ENCODE data around the gene GAGE1.

Gene GAGE1

GRCh38 chrX:49627086-49627777, 28.4 kb downstream of the GAGE1 start:
- TF ChIP-seq CTCF (conservative IDR thresholded peaks at IDR 0.05; ENCODE audit: low read depth, low read length): no peak
- no peak overlapping the region for H3K4me3 ChIP-seq (ENCODE audit: low read depth, low read length)
- no peak for DNase-seq (ENCODE audit: low read depth)

- DNase-seq (ENCODE audit: low read depth): no peak
- H3K4me3 ChIP-seq (ENCODE audit: low read depth, low read length): no peak overlapping the region
- no peak for TF ChIP-seq CTCF (conservative IDR thresholded peaks at IDR 0.05; ENCODE audit: low read depth, low read length)
Measured at GRCh38 chrX:49644991-49645637, 46.3 kb downstream of the GAGE1 start.

- TF ChIP-seq CTCF (conservative IDR thresholded peaks at IDR 0.05; ENCODE audit: low read depth, low read length): no peak
- no peak overlapping the region for H3K4me3 ChIP-seq (ENCODE audit: low read depth, low read length)
- no peak for DNase-seq (ENCODE audit: low read depth)
Measured at GRCh38 chrX:49656533-49656932, 57.7 kb downstream of the GAGE1 start.

All from choroid plexus epithelial cell (primary cell).